GM18505 (cell line): ENCODE data around the gene CCND2.

ENCODE experiments used
- ATAC-seq: cut with Tn5 transposase; IDR thresholded peaks from one replicate; pipeline ENCODE4 v1.9.1; 2021; ENCODE audit not compliant: unreplicated experiment
- POLR2A ChIP-seq: IDR thresholded peaks from 4 replicates; pipeline ENCODE4 v1.6.1; 2011; ENCODE audit warnings: borderline replicate concordance; ENCODE audit not compliant: insufficient read depth, insufficient read length; ENCODE audit errors: extremely low read depth

The CCND2 gene

GRCh38 chr12:4245446-4245845 lies 28.1 kb upstream of the CCND2 start:
- no peak for ATAC-seq
- TF ChIP-seq POLR2A: no peak

DNA sequence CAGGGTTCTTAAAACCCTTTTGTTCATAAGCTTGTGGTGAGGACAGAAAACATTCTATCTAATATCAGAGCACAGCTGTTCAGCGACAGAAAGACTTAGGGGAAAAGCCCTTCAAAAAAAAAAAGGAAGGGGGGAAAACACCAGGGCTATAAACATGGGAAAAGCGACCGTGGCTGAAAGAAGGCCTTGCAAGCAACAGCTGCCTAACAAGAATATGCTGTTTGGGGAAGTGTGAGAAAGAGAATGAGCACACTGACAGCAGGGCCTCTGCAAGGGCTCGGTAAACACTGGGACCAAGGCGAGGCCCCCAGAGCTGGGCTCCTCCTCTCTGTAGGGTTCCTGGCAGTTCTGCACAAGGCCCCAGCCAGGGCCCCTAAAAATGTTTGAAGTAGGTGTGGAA lies 27.4 kb upstream of the CCND2 start:
- ATAC-seq: no peak
- TF ChIP-seq POLR2A: no peak

GRCh38 chr12:4250691-4251090 lies 22.9 kb upstream of the CCND2 start:
- ATAC-seq: no peak
- no peak for TF ChIP-seq POLR2A

GRCh38 chr12:4251216-4251891 lies 22.2 kb upstream of the CCND2 start:
- no peak for TF ChIP-seq POLR2A
- ATAC-seq: no peak

DNA sequence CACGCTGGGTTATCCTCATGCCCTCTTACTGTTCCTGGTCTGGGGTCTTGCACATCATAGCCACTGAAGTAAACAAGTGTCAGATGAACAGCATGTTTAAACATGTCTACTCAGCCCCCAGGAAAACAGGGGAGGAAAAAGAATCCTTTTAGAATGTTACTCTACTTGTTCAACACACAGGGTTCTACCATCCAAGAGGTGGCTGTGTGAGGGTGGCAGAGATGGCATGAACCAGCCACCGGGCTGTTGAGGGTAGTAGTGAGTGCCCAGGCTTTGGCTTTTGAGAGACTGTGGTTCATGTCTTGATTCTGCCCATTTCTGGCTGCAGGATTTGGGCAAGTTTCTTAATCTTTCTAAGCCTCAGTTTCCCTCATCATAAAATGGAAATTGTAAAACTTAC lies 21.6 kb upstream of the CCND2 start:
- TF ChIP-seq POLR2A: no peak

GRCh38 chr12:4252601-4253000 lies 21.0 kb upstream of the CCND2 start:
- no peak for ATAC-seq
- no peak for TF ChIP-seq POLR2A

More for the DNA sequence above, 21.6 kb upstream of the CCND2 start:
- no peak for ATAC-seq

- no peak for TF ChIP-seq POLR2A
These were observed 17.3 kb upstream of the CCND2 start for GRCh38 chr12:4256043-4256826.

GRCh38 chr12:4257442-4257841 lies 16.1 kb upstream of the CCND2 start:
- ATAC-seq: no peak
- no peak for TF ChIP-seq POLR2A

More at GRCh38 chr12:4256043-4256826, 17.3 kb upstream of the CCND2 start:
- no peak for ATAC-seq

GRCh38 chr12:4259099-4259498 lies 14.5 kb upstream of the CCND2 start:
- no peak for TF ChIP-seq POLR2A
- no peak for ATAC-seq

DNA sequence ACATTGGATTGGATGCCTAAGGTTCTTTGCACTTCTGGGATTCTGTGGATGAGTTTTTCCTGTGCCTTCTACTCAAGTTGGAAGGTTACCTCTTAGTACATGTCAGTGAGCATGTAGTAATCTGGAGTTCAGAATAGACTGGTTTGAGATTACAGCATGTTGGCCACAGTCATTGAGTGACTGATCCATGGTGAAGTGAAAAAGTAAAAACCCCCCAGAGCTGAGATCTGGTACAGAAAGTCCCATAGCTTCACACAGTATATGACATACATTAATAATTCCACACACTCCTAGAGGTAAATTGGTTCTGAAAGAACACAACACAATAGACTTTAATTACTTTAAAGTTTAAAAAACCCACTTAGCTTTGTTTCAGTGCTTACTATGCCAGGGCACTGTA lies 11.9 kb upstream of the CCND2 start:
- ATAC-seq: no peak

DNA sequence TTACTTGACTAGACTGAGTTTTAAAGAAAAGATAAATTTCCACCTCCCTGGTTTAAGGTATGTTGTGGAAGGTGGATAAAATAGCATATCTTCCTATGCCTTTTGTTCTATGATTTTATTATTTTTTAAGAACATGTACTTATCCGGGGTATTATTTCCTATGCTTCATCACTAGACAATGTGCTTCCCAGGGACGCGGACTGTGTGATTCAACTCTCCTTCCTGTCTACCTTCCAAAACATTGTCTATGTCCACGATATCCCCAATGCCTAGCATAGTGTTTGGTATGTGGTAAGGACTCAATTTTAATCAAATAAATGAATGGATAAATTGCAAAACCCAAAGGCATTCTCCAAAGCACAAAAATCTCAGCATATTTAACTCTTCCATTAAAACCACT lies 8.3 kb upstream of the CCND2 start:
- no peak for TF ChIP-seq POLR2A
- ATAC-seq: no peak

More for the DNA sequence above, 11.9 kb upstream of the CCND2 start:
- no peak for TF ChIP-seq POLR2A

- no peak for TF ChIP-seq POLR2A
- ATAC-seq: no peak
These were observed 6.6 kb upstream of the CCND2 start for GRCh38 chr12:4266990-4267389.

DNA sequence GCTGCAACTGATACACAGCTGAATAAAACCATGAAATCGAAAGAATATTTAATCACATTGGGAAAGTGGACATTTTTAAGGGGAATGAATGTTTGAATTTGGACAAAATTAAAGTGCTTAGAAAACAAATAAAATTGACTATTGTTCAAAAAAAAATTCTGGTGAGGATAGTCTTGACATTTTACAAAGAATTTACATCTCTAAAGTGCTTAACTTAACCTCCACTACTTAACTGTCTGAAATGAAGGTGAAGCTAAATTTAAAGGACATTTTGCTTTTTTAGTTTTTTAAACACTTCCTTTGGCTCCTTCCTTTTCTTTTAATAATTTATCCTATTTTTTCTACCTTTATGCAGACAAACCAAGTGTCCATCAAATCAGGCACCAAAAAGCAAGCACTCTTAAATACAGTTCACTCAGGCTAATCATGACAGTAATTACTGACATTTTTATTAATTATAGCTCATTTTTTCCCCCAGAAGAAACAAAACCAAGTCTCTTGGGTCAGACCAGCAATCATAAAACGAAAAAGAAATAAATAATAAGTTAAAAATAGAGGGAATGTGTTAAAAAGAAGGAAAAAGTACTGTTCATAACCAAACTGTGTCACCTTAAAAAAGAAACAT lies 5.7 kb upstream of the CCND2 start:
- TF ChIP-seq POLR2A: no peak
- ATAC-seq: no peak
